D721Med (cell line): ENCODE results near the gene CDK13.

Experiments used
- DNase-seq: peaks from one replicate; pipeline ENCODE4 v3.0.0; 2011; ENCODE audit warnings: low spot score; ENCODE audit not compliant: insufficient read length
- FAIRE-seq: peaks from 2 replicates; lab custom pipeline; 2011; peaks lifted over from hg19 to GRCh38; lab: Jason Lieb, UNC
- CTCF ChIP-seq: IDR thresholded peaks from 2 replicates; pipeline ENCODE4 v1.5.1; 2012; ENCODE audit warnings: mild to moderate bottlenecking, control low read depth; ENCODE audit not compliant: insufficient read depth; ENCODE audit errors: missing control alignments

Gene CDK13

GRCh38 chr7:39979406-39980073 lies 29.5 kb downstream of the CDK13 start:
- TF ChIP-seq CTCF: no peak
- no peak for DNase-seq
- FAIRE-seq: no peak

DNA sequence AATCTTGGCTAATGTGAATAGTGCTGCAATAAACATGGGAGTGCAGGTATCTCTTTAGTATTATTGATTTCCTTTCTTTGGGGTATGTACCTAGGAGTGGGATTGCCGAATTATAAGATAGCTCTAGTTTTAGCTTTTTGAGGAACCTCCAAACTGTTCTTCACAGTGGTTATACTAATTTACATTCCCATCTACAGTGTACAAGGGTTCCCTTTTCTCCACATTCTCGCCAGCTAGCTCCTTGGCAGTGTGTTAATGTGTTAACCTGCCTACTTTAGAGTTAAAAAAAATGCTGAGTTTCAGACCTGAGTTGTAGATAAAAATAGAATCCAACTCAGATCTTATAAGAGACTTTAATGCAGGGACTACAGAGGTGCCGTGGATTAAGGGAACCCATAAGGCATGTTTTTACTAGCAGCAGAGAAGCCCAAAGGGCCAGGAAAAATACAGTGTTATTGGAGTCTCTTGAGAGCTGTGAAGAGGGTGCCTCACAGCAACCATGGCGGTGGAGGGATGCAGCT lies 35.4 kb downstream of the CDK13 start:
- DNase-seq (no peak), FAIRE-seq (no peak)
- TF ChIP-seq CTCF: no peak

- TF ChIP-seq CTCF: no peak
- DNase-seq (no peak), FAIRE-seq (no peak)
Observed at GRCh38 chr7:39987641-39988347, 37.7 kb downstream of the CDK13 start.

GRCh38 chr7:40000734-40001315 lies 50.8 kb downstream of the CDK13 start:
- TF ChIP-seq CTCF: no peak
- no peak for DNase-seq
- FAIRE-seq: no peak

- TF ChIP-seq CTCF: no peak
- DNase-seq: no peak
- no peak for FAIRE-seq
Observed at GRCh38 chr7:40001649-40002048, 51.6 kb downstream of the CDK13 start.

DNA sequence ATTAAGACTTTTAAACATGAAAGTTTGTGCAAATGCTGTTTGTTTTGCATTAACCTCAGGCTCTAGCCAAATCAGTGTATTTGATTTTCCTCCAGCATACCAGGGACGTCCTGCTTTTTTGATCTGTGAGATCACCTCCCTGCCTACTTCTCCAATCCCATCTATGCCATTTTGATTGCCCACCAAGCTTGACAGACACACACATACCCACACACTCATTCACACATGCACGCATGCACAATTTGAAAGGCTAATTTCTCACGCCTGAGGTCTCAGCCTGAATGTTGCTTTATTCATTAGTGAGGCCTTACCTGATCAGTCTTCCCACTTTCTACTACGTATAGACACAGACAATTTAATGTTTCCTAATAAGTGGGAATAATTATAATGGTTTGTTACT lies 53.5 kb downstream of the CDK13 start:
- no peak for DNase-seq
- FAIRE-seq: no peak
- no peak for TF ChIP-seq CTCF

DNA sequence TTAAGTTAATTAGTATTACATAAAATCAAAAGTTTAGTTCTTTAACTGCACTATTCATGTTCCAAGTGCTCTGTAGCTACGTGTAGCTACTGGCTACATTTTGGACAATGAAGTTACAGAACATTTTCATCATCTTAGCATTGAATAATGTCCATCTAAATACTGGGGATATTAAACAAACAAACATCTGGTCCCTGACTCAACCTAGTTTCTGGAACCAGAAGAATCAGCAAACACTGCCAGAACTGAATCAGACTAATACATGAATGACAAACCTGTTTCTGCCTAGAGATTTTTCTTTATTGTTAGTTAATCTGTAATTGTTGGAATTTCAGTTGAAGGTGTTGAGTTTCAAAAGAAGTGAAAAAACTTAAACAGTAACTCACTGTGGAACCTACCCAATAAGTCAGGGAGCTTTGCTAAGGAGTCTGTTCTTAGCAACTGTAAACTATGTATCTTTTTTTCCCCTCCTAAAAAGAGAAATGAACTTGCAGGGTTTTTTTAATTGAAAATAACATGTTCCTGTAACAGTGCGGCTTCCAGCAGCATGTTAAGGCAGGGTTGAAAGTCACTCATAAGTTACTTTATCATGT lies 58.3 kb downstream of the CDK13 start:
- no peak for TF ChIP-seq CTCF
- no peak for DNase-seq
- FAIRE-seq: no peak
